Endothelial cell of umbilical vein (primary cell): ENCODE results near the gene LCE2C. TPM values are rescaled to one million over a fixed set of nuclear protein-coding genes. Genes with fewer than 3 reads are reported as not detected.

Experiments used
- BruUV-seq: library from RNA; stranded (reverse); fragments of 400-500 nt; replicated peaks from 2 replicates; lab custom pipeline; 2021; lab: Mats Ljungman, UMichigan
- CTCF ChIA-PET: fragments of 300-600, 350-600 bp; sonication (Branson Sonifier 250); formaldehyde crosslinking; loops from one replicate; lab custom pipeline; 2021; ENCODE audit warnings: antibody characterized with exemption, inconsistent platforms; lab: Charles Lee
- POLR2A ChIA-PET: fragments of 300-600, 350-600 bp; sonication (Branson Sonifier 250); formaldehyde crosslinking; loops from one replicate; lab custom pipeline; 2021; ENCODE audit warnings: antibody characterized with exemption, inconsistent platforms; lab: Charles Lee
- DNase-seq: peaks from one replicate; pipeline ENCODE4 v3.0.0-alpha.2; 2011; ENCODE audit warnings: low read depth, low spot score
- FAIRE-seq: peaks from 2 replicates; lab custom pipeline; 2011; peaks lifted over from hg19 to GRCh38; lab: Jason Lieb, UNC
- H2AFZ ChIP-seq: 2 replicates; pipeline ENCODE4 v1.6.0; 2012; ENCODE audit warnings: low read depth, low read length, control low read depth, inconsistent platforms
- H3K27ac ChIP-seq: 2 replicates; pipeline ENCODE4 v1.5.1; 2011; ENCODE audit warnings: low read depth, mild to moderate bottlenecking, control low read depth, low read length, moderate library complexity; ENCODE audit not compliant: insufficient read depth
- H3K27me3 ChIP-seq, 2 experiments: 2 replicates each; pipeline versions ENCODE4 v1.6.0 to v1.6.1; 2011; ENCODE audit warnings: low read length in 2 of 2, mixed read lengths in 1 of 2; ENCODE audit not compliant: control insufficient read depth in 2 of 2, insufficient read depth in 2 of 2
- H3K36me3 ChIP-seq, 2 experiments: 2 replicates in 1 of 2; 3 replicates in 1 of 2; pipeline ENCODE4 v1.5.1; 2011; ENCODE audit warnings: low read length in 2 of 2, mild to moderate bottlenecking in 1 of 2, moderate library complexity in 1 of 2; ENCODE audit not compliant: control insufficient read depth in 2 of 2, insufficient read depth in 2 of 2; ENCODE audit errors: extremely low read depth in 1 of 2
- H3K4me1 ChIP-seq: 3 replicates; pipeline ENCODE4 v1.5.1; 2011; ENCODE audit warnings: mild to moderate bottlenecking, low read length; ENCODE audit not compliant: control insufficient read depth, insufficient read depth; ENCODE audit errors: extremely low read depth
- H3K4me2 ChIP-seq: 2 replicates; pipeline ENCODE4 v1.6.1; 2011; ENCODE audit warnings: low read length, control low read depth, mixed read lengths; ENCODE audit not compliant: insufficient read depth
- H3K4me3 ChIP-seq, 3 experiments: fragments of 200-600 bp in 1 of 3; sonication (generic), shearing (Covaris generic) in 1 of 3; replicated peaks in 1 of 3; 2 replicates each; pipeline ENCODE4 v1.5.1; 2011 to 2016; ENCODE audit warnings: control low read depth in 3 of 3, low read length in 3 of 3, mild to moderate bottlenecking in 2 of 3, inconsistent platforms in 1 of 3, low read depth in 1 of 3, moderate library complexity in 1 of 3; ENCODE audit not compliant: insufficient read depth in 1 of 3
- H3K79me2 ChIP-seq: 2 replicates; pipeline ENCODE4 v1.6.0; 2012; ENCODE audit warnings: low read length, inconsistent platforms; ENCODE audit not compliant: control insufficient read depth, insufficient read depth
- H3K9ac ChIP-seq: replicated peaks from 2 replicates; pipeline ENCODE3; 2011; ENCODE audit warnings: low read length, control low read depth; ENCODE audit not compliant: insufficient read depth; ENCODE audit errors: extremely low read depth
- H3K9me1 ChIP-seq: replicated peaks from 3 replicates; pipeline ENCODE4 v1.6.0; 2011; ENCODE audit warnings: mild to moderate bottlenecking, low read length; ENCODE audit not compliant: control insufficient read depth, insufficient read depth; ENCODE audit errors: extremely low read depth
- H3K9me3 ChIP-seq: replicated peaks from 2 replicates; pipeline ENCODE4 v1.5.1; 2012; ENCODE audit warnings: low read length, inconsistent platforms; ENCODE audit not compliant: control insufficient read depth, insufficient read depth
- H4K20me1 ChIP-seq: replicated peaks from 2 replicates; pipeline ENCODE3; 2011; ENCODE audit warnings: mild to moderate bottlenecking, low read length; ENCODE audit not compliant: control insufficient read depth, insufficient read depth; ENCODE audit errors: extremely low read depth
- CTCF ChIP-seq, 2 donors: IDR thresholded peaks; 1 replicate in 1 of 2; 2 replicates in 1 of 2; pipeline ENCODE4 v1.5.1; 2011; ENCODE audit warnings: low read length in 2 of 2, mild to moderate bottlenecking in 2 of 2, moderate library complexity in 2 of 2, control low read depth in 1 of 2, inconsistent platforms in 1 of 2, low read depth in 1 of 2; ENCODE audit not compliant: insufficient read depth in 1 of 2; ENCODE audit errors: extremely low read depth in 1 of 2
- EZH2 ChIP-seq: IDR thresholded peaks from 2 replicates; pipeline ENCODE4 v1.6.1; 2012; ENCODE audit warnings: borderline replicate concordance, low read depth, mild to moderate bottlenecking, moderate library complexity, low read length, inconsistent platforms; ENCODE audit not compliant: severe bottlenecking
- FOS ChIP-seq: IDR thresholded peaks from 2 replicates; pipeline ENCODE4 v1.6.1; 2011; ENCODE audit warnings: mild to moderate bottlenecking, low read length, moderate library complexity, borderline replicate concordance; ENCODE audit not compliant: insufficient read depth
- GATA2 ChIP-seq: IDR thresholded peaks from 2 replicates; pipeline ENCODE4 v1.7.0; 2011; ENCODE audit warnings: low read depth, mild to moderate bottlenecking, moderate library complexity, mixed read lengths, low read length; ENCODE audit not compliant: insufficient read length, insufficient read depth
- JUN ChIP-seq: IDR thresholded peaks from 2 replicates; pipeline ENCODE4 v1.6.1; 2011; ENCODE audit warnings: borderline replicate concordance, low read depth; ENCODE audit not compliant: insufficient read length, insufficient read depth
- MYC ChIP-seq: IDR thresholded peaks from one replicate; pipeline ENCODE4 v1.6.1; 2011; ENCODE audit warnings: mild to moderate bottlenecking, low read depth, low read length
- POLR2A ChIP-seq: IDR thresholded peaks from 2 replicates; pipeline ENCODE4 v1.6.1; 2012; ENCODE audit warnings: low read depth, mild to moderate bottlenecking, control low read depth, low read length
- POLR2AphosphoS5 ChIP-seq: IDR thresholded peaks from 2 replicates; pipeline ENCODE4 v1.6.1; 2012; ENCODE audit warnings: low read depth, mild to moderate bottlenecking, control low read depth, low read length, moderate library complexity; ENCODE audit not compliant: insufficient read depth
- dilution Hi-C: fragments of 300-500 bp; cut with MboI; formaldehyde crosslinking; loops from one replicate; pipeline ENCODE4 v1.15.0; 2019; ENCODE audit warnings: low sequenced_read_pairs; ENCODE audit not compliant: extremely low pct_ligation_motif_present
- intact Hi-C: fragments of 100-400 bp; cut with micrococcal nuclease; formaldehyde crosslinking; loops from one replicate; pipeline ENCODE4 v1.10.0; 2022
- polyA plus RNA-seq, 4 experiments: library from polyadenylated mRNA; depleted of rRNA in 3 of 4; stranded (reverse) in 3 of 4; unstranded in 1 of 4; fragments of >200 nt; gene quantifications; 2 replicates each; pipeline versions ENCODE4 v1.2.1 to v1.2.3, GENCODE V29; 2011 to 2012; ENCODE audit warnings: missing spikeins in 1 of 4
- total RNA-seq: library from RNA; stranded (reverse); gene quantifications from 2 replicates; pipeline ENCODE4 v1.2.3, GENCODE V29; 2021
- TF ChIP-seq, protein P1 (sequence below): IDR thresholded peaks from 2 replicates; pipeline ENCODE4 v1.6.1; 2011; ENCODE audit not compliant: insufficient read depth, insufficient read length

LCE2C gene
- total and polyA plus RNA-seq, 2 donors (not counting 3 experiments of a cell fraction or from before 2014, with no cell fraction given): not detected

- H3K9ac ChIP-seq: no peak overlapping the region
- H3K4me3 ChIP-seq: no peak overlapping the region
- H3K9me1 ChIP-seq: no peaks in the 10 kb centered on the region
- no peaks in the 10 kb centered on the region for H3K27me3 ChIP-seq
- H2AFZ ChIP-seq: no peak overlapping the region
- no peaks in the 10 kb centered on the region for H3K79me2 ChIP-seq
- H3K9me3 ChIP-seq: no peaks in the 10 kb centered on the region
- dilution Hi-C loops: no loop called here
- no peak overlapping the region for H3K27ac ChIP-seq
- no peak overlapping the region for H3K4me2 ChIP-seq
- TF ChIP-seq, protein P1, sequence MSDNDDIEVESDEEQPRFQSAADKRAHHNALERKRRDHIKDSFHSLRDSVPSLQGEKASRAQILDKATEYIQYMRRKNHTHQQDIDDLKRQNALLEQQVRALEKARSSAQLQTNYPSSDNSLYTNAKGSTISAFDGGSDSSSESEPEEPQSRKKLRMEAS: no peak
- TF ChIP-seq GATA2 (no peak), POLR2AphosphoS5 (no peak), EZH2 (no peak), POLR2A (no peak), MYC (no peak), CTCF (IDR thresholded peaks at IDR 0.05; ENCODE audit: extremely low read depth in 1 of 2, insufficient read depth in 1 of 2, low read depth in 1 of 2, low read length in 2 of 2) (no peak), FOS (no peak), JUN (no peak)
- FAIRE-seq: no peak
- no TSS peak for BruUV-seq
- intact Hi-C loops: no loop called here
- DNase-seq: no peak
- H3K4me1 ChIP-seq: no peaks in the 10 kb centered on the region
- no peaks in the 10 kb centered on the region for H4K20me1 ChIP-seq
- no peaks in the 10 kb centered on the region for H3K36me3 ChIP-seq
- ChIA-PET CTCF (no interaction called here), POLR2A (no interaction called here)
Measured at GRCh38 chr1:152658649-152659048, 16.4 kb upstream of the LCE2C start.
